AG09319 (cell line): ENCODE data around the gene UBE2D2.
A peak's percentile ranks its signal among the peaks of the same experiment; 100 is the strongest.
"Not testable (repeated sequence)": the region's sequence is repeated elsewhere in the genome, so short reads cannot be mapped to it uniquely, and the experiment has no call there.

Source experiments
- DNase-seq: peaks from one replicate; pipeline ENCODE4 v3.0.0-alpha.2; 2010; ENCODE audit warnings: low read depth; ENCODE audit errors: extremely low read depth
- CTCF ChIP-seq: IDR thresholded peaks from 2 replicates; pipeline ENCODE4 v1.5.1; 2011; ENCODE audit warnings: low read depth, mild to moderate bottlenecking, inconsistent platforms, low read length, moderate library complexity

Gene UBE2D2

GRCh38 chr5:139571543-139571942 lies 10.4 kb downstream of the UBE2D2 start:
- no peak for DNase-seq
- TF ChIP-seq CTCF = no peak

- DNase-seq = no peak
- TF ChIP-seq CTCF = no peak
These were observed 10.8 kb downstream of the UBE2D2 start for GRCh38 chr5:139571966-139572365.

GRCh38 chr5:139574641-139575312 lies 13.6 kb downstream of the UBE2D2 start:
- no peak for DNase-seq
- peak; percentile 76 for TF ChIP-seq CTCF

- no peak for DNase-seq
- TF ChIP-seq CTCF = no peak
These were observed 14.1 kb downstream of the UBE2D2 start for GRCh38 chr5:139575313-139575646.

GRCh38 chr5:139575751-139576150 lies 14.6 kb downstream of the UBE2D2 start:
- no peak for DNase-seq
- TF ChIP-seq CTCF = no peak

- DNase-seq = no peak
- TF ChIP-seq CTCF = no peak
These were observed 16.7 kb downstream of the UBE2D2 start for GRCh38 chr5:139577689-139578290.

- no peak for DNase-seq
- no peak for TF ChIP-seq CTCF
These were observed 17.2 kb downstream of the UBE2D2 start for GRCh38 chr5:139578325-139578724.

- DNase-seq = not testable (repeated sequence)
These were observed 21.0 kb downstream of the UBE2D2 start for GRCh38 chr5:139582181-139582580.
